Left renal cortex interstitium (tissue), 4 donors: ENCODE measurements around the gene TCERG1L. TPM values are rescaled to one million over a fixed set of nuclear protein-coding genes. Genes with fewer than 3 reads are reported as not detected.
"Not testable (repeated sequence)": the region's sequence is repeated elsewhere in the genome, so short reads cannot be mapped to it uniquely, and the experiment has no call there.

Experiments
- DNase-seq, 4 donors: peaks; one replicate each; pipeline ENCODE4 v3.0.0-alpha.2; 2013; ENCODE audit warnings: low read depth in 4 of 4, low spot score in 2 of 4, missing footprints in 1 of 4
- polyA plus RNA-seq, 4 donors: library from polyadenylated mRNA; unstranded; fragments of 120-200 nt; gene quantifications; one replicate each; pipeline ENCODE4 v1.2.1, GENCODE V29; 2013; ENCODE audit not compliant: insufficient read length in 4 of 4

The TCERG1L gene
- polyA plus RNA-seq, 4 donors: 1.3 to 2.4 (median 1.9) TPM

GRCh38 chr10:131080571-131080970 is 230.9 kb downstream of the TCERG1L start:
- DNase-seq: no peak

- DNase-seq: no peak
Observed at GRCh38 chr10:131079314-131079713, 232.2 kb downstream of the TCERG1L start.

GRCh38 chr10:131078882-131079280 is 232.6 kb downstream of the TCERG1L start:
- not testable (repeated sequence) for DNase-seq

- DNase-seq: no peak
Observed at GRCh38 chr10:131078131-131078881, 233.2 kb downstream of the TCERG1L start.

- DNase-seq: no peak
Observed at GRCh38 chr10:131077724-131078123, 233.8 kb downstream of the TCERG1L start.

- DNase-seq: no peak
Observed at GRCh38 chr10:131077031-131077430, 234.5 kb downstream of the TCERG1L start.

- DNase-seq: no peak
Observed at GRCh38 chr10:131076356-131076755, 235.2 kb downstream of the TCERG1L start.

GRCh38 chr10:131075218-131075770 is 236.2 kb downstream of the TCERG1L start:
- no peak for DNase-seq

DNA sequence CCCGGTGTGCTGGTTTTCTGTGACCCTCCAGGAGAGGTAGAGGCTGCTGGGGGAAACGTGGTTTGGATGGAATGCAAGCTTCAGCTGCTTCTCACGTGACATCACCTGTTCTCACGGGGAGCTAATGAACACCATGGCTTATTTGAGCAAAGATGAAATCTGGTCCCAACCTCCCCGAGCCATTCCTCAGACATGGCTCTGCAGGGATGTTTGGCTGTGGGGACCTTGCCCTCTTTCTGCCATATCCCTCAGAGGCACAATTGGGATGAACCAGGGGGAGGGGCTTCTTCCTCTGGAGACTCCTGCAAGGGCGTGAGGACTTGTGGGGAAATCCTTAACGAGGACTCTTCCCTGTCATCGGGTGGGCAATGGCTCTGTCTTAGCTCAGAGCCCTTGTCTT is 236.8 kb downstream of the TCERG1L start:
- no peak for DNase-seq

DNA sequence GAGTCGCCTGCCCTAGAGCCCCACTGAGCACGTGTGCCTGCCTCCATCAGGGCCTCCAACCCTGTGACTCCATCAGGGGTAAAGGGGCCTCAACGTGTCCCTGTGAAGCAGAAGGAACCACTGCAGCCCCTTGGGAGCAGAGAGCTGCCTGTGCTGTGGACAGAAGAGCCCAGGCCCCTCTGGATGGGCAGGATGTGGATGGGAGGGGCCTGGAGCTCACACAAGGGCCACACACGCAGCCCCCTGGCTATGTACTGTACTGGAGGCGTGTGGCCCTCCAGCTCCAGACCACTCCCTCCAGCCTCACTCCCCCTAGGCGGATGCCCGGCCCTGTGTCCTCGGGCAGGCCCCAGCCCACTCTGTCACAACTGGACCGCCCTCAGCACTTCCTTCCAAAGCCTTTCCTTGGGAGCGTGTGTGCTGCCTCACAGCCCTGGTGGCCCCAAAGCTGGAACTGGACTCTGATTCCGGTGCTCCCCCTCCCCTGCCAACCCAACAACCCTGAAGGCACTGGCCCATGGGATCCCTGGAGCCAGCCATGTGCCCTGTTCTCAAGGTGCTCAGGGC is 238.0 kb downstream of the TCERG1L start:
- no peak for DNase-seq

GRCh38 chr10:131072651-131073468 is 238.7 kb downstream of the TCERG1L start:
- DNase-seq: no peak

GRCh38 chr10:131071721-131072120 is 239.8 kb downstream of the TCERG1L start:
- DNase-seq: no peak

GRCh38 chr10:131070856-131071255 is 240.7 kb downstream of the TCERG1L start:
- DNase-seq: no peak

DNA sequence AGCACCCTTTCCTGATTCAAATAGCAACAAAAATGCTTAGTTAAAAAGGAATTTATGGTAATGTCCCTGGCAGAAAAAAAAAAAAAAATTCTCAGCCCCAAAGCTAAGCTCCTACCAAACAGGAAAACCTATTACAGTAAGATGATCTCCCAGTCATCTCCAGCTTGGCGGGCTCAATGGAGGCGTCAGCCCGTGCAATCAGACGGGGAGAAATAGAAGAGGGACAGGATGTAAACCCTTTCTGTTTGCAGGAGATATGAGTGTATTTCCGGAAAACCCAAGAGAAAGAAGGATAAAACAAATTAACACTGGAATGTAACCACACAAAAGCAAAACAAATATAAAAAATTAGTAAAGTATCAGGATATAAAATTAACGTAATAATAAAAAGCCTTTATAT is 242.8 kb downstream of the TCERG1L start:
- DNase-seq: no peak

GRCh38 chr10:131068311-131068710 is 243.2 kb downstream of the TCERG1L start:
- DNase-seq: no peak

GRCh38 chr10:131067690-131068089 is 243.8 kb downstream of the TCERG1L start:
- DNase-seq: no peak

- no peak for DNase-seq
Observed at GRCh38 chr10:131065673-131066305, 245.7 kb downstream of the TCERG1L start.

GRCh38 chr10:131063311-131063710 is 248.2 kb downstream of the TCERG1L start:
- no peak for DNase-seq

GRCh38 chr10:131062621-131063260 is 248.8 kb downstream of the TCERG1L start:
- DNase-seq: no peak

DNA sequence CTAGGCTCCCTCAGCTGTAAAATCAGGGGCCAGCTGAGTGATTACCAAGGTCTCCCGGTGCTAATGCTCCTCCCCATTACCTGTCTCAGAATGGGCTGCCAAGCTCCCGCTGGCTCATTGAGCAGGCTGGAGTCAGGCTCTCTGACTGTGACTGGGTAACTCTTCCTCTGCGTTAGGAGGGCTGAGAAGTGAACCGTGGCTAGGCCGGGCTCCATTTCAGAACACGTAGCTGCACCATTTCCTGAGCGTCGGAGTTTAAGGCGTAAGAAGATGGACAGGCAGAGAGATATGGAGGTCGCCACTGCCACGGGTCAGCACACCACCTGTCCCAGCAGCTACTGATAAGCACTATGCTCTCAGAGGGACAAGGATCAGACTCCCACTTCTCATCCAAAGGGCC is 250.3 kb downstream of the TCERG1L start:
- no peak for DNase-seq
